Activated naive CD4-positive, alpha-beta T cell treated with anti-CD3 and anti-CD28 coated beads, Interleukin-2, amount 50 U/mL, for 72 hours (primary cell): Measurements from ENCODE around the gene SGMS1. TPM values are rescaled to one million over a fixed set of nuclear protein-coding genes. Genes with fewer than 3 reads are reported as not detected.
"Not testable (repeated sequence)": the region's sequence is repeated elsewhere in the genome, so short reads cannot be mapped to it uniquely, and the experiment has no call there.

Experiments
- ATAC-seq, 2 donors: fragments of 150-1000 bp; cut with Tn5 transposase; 2 replicates each; pipeline ENCODE4 v1.10.0; 2021; ENCODE audit warnings: mild to moderate bottlenecking in 2 of 2, moderate library complexity in 2 of 2
- DNase-seq, 2 donors: peaks; one replicate each; pipeline ENCODE4 v3.0.0; 2021 to 2022; ENCODE audit warnings: low spot score in 2 of 2
- H3K27ac Mint-ChIP-seq, 2 donors: one replicate each; pipeline ENCODE4 v1.8.0; 2022; ENCODE audit warnings: mild to moderate bottlenecking in 2 of 2, mixed read lengths in 2 of 2
- H3K36me3 Mint-ChIP-seq, 2 donors: one replicate each; pipeline ENCODE4 v1.8.0; 2022; ENCODE audit warnings: mixed read lengths in 2 of 2
- H3K9me3 Mint-ChIP-seq, 2 donors: one replicate each; pipeline ENCODE4 v1.8.0; 2022; ENCODE audit warnings: mixed read lengths in 2 of 2
- total RNA-seq, 2 donors: library from RNA; stranded (reverse); gene quantifications; one replicate each; pipeline ENCODE4 v1.2.3, GENCODE V29; 2022

SGMS1 gene
- total RNA-seq, 2 donors from 2014 or later, result 8.1 to 11.2 TPM

GRCh38 chr10:50362547-50363125 lies 261.1 kb downstream of the SGMS1 start:
- Mint-ChIP-seq H3K27ac (peak overlapping the region in 1 of 2 donors; percentile 83), H3K36me3 (peaks cover 20 to 36% of the 10 kb centered on the region in 2 donors), H3K9me3 (peaks cover 0 to 13% of the 10 kb centered on the region in 2 donors)
- ATAC-seq, result no peak
- no peak for DNase-seq

- Mint-ChIP-seq H3K36me3 (peaks cover 20 to 36% of the 10 kb centered on the region in 2 donors), H3K27ac (no peak overlapping the region), H3K9me3 (peaks cover 0 to 13% of the 10 kb centered on the region in 2 donors)
- DNase-seq (no peak), ATAC-seq (no peak)
These were observed 261.8 kb downstream of the SGMS1 start for GRCh38 chr10:50361946-50362345.

- no peak for ATAC-seq
- no peak overlapping the region for H3K27ac Mint-ChIP-seq
- H3K36me3 Mint-ChIP-seq, result peaks cover 17 to 33% of the 10 kb centered on the region in 2 donors
These were observed 263.5 kb downstream of the SGMS1 start for GRCh38 chr10:50360077-50360850.

GRCh38 chr10:50358925-50359687 lies 264.6 kb downstream of the SGMS1 start:
- Mint-ChIP-seq H3K9me3 (peaks cover 0 to 13% of the 10 kb centered on the region in 2 donors), H3K27ac (no peak overlapping the region), H3K36me3 (peaks cover 24 to 34% of the 10 kb centered on the region in 2 donors)
- DNase-seq (no peak), ATAC-seq (no peak)

More at GRCh38 chr10:50360077-50360850, 263.5 kb downstream of the SGMS1 start:
- H3K9me3 Mint-ChIP-seq, result peaks cover 0 to 13% of the 10 kb centered on the region in 2 donors
- DNase-seq, result no peak

- H3K27ac Mint-ChIP-seq, result peak overlapping the region in 1 of 2 donors; percentile 22
- peaks cover 0 to 13% of the 10 kb centered on the region in 2 donors for H3K9me3 Mint-ChIP-seq
- H3K36me3 Mint-ChIP-seq, result peaks cover 20 to 28% of the 10 kb centered on the region in 2 donors
- DNase-seq (no peak), ATAC-seq (no peak)
These were observed 265.3 kb downstream of the SGMS1 start for GRCh38 chr10:50358411-50358810.

- DNase-seq, H3K27ac Mint-ChIP-seq, H3K9me3 Mint-ChIP-seq, ATAC-seq: not testable (repeated sequence)
- peaks cover 16% of the 10 kb centered on the region in 2 donors for H3K36me3 Mint-ChIP-seq
These were observed 267.3 kb downstream of the SGMS1 start for GRCh38 chr10:50356481-50356832.

- not testable (repeated sequence) for ATAC-seq, DNase-seq, H3K27ac Mint-ChIP-seq, H3K9me3 Mint-ChIP-seq
- peaks cover 20 to 21% of the 10 kb centered on the region in 2 donors for H3K36me3 Mint-ChIP-seq
These were observed 267.9 kb downstream of the SGMS1 start for GRCh38 chr10:50355693-50356480.

- Mint-ChIP-seq H3K36me3 (peaks cover 38 to 46% of the 10 kb centered on the region in 2 donors), H3K27ac (no peak overlapping the region), H3K9me3 (peaks cover 12 to 22% of the 10 kb centered on the region in 2 donors)
- no peak for ATAC-seq
- DNase-seq, result no peak
These were observed 272.1 kb downstream of the SGMS1 start for GRCh38 chr10:50351483-50352146.

GRCh38 chr10:50350366-50350765 lies 273.4 kb downstream of the SGMS1 start:
- DNase-seq, result no peak
- no peak for ATAC-seq
- peaks cover 35 to 45% of the 10 kb centered on the region in 2 donors for H3K36me3 Mint-ChIP-seq
- H3K9me3 Mint-ChIP-seq, result peaks cover 12 to 22% of the 10 kb centered on the region in 2 donors
- H3K27ac Mint-ChIP-seq, result no peak overlapping the region

- ATAC-seq, result no peak
- Mint-ChIP-seq H3K9me3 (peaks cover 12 to 22% of the 10 kb centered on the region in 2 donors), H3K36me3 (peaks cover 31 to 39% of the 10 kb centered on the region in 2 donors), H3K27ac (no peak overlapping the region)
- DNase-seq, result no peak
These were observed 274.2 kb downstream of the SGMS1 start for GRCh38 chr10:50349554-50349953.

- DNase-seq (no peak), ATAC-seq (peak in 1 of 2 donors; percentile 39)
- Mint-ChIP-seq H3K9me3 (peaks cover 12 to 22% of the 10 kb centered on the region in 2 donors), H3K36me3 (peaks cover 34 to 36% of the 10 kb centered on the region in 2 donors), H3K27ac (peak overlapping the region in 1 of 2 donors; percentile 12)
These were observed 276.4 kb downstream of the SGMS1 start for GRCh38 chr10:50347394-50347802.

GRCh38 chr10:50346942-50347341 lies 276.8 kb downstream of the SGMS1 start:
- H3K9me3 Mint-ChIP-seq, result peaks cover 12 to 22% of the 10 kb centered on the region in 2 donors
- no peak for DNase-seq
- ATAC-seq, result no peak
- peak overlapping the region in 1 of 2 donors; percentile 12 for H3K27ac Mint-ChIP-seq
- peaks cover 34 to 36% of the 10 kb centered on the region in 2 donors for H3K36me3 Mint-ChIP-seq

- Mint-ChIP-seq H3K27ac (no peak overlapping the region), H3K36me3 (peaks cover 21 to 24% of the 10 kb centered on the region in 2 donors), H3K9me3 (peaks cover 7 to 13% of the 10 kb centered on the region in 2 donors)
- DNase-seq (no peak), ATAC-seq (no peak)
These were observed 278.2 kb downstream of the SGMS1 start for GRCh38 chr10:50345545-50345944.

- ATAC-seq (no peak), DNase-seq (no peak)
- H3K9me3 Mint-ChIP-seq, result no peaks in the 10 kb centered on the region
- peaks cover 7 to 21% of the 10 kb centered on the region in 2 donors for H3K36me3 Mint-ChIP-seq
- H3K27ac Mint-ChIP-seq, result no peak overlapping the region
These were observed 279.9 kb downstream of the SGMS1 start for GRCh38 chr10:50343702-50344331.

- Mint-ChIP-seq H3K27ac (no peak overlapping the region), H3K36me3 (peaks cover 0 to 21% of the 10 kb centered on the region in 2 donors), H3K9me3 (no peaks in the 10 kb centered on the region)
- ATAC-seq (no peak), DNase-seq (no peak)
These were observed 281.8 kb downstream of the SGMS1 start for GRCh38 chr10:50341987-50342386.
